Lung (tissue), 12 donors: ENCODE measurements around the gene CFAP53. TPM values are rescaled to one million over a fixed set of nuclear protein-coding genes. Genes with fewer than 3 reads are reported as not detected.

Experiments used
- ATAC-seq: fragments of 200-7000 bp; cut with Tn5 transposase; one replicate; pipeline ENCODE4 v1.9.1; 2020; ENCODE audit warnings: moderate number of reproducible peaks; ENCODE audit not compliant: insufficient read depth, low FRiP score
- DNase-seq, 3 donors: peaks; one replicate each; pipeline ENCODE4 v3.0.0-alpha.2; 2013 to 2017
- H3K27ac ChIP-seq, 2 donors: one replicate each; pipeline ENCODE4 v1.5.1; 2013; ENCODE audit warnings: mild to moderate bottlenecking in 2 of 2, moderate library complexity in 2 of 2, control low read depth in 1 of 2, inconsistent platforms in 1 of 2, low read depth in 1 of 2, low read length in 1 of 2
- H3K27me3 ChIP-seq, 3 donors: one replicate each; pipeline ENCODE4 v1.5.1; 2013; ENCODE audit warnings: low read length in 2 of 3; ENCODE audit not compliant: control insufficient read depth in 3 of 3, insufficient read depth in 3 of 3
- H3K36me3 ChIP-seq, 4 donors: one replicate each; pipeline ENCODE4 v1.5.1; 2013; ENCODE audit warnings: low read length in 4 of 4, mild to moderate bottlenecking in 1 of 4, moderate library complexity in 1 of 4; ENCODE audit not compliant: control insufficient read depth in 4 of 4, insufficient read depth in 4 of 4
- H3K4me1 ChIP-seq, 5 donors: one replicate each; pipeline ENCODE4 v1.5.1; 2013; ENCODE audit warnings: low read length in 5 of 5, mild to moderate bottlenecking in 2 of 5, moderate library complexity in 1 of 5; ENCODE audit not compliant: control insufficient read depth in 5 of 5, insufficient read depth in 5 of 5
- H3K4me3 ChIP-seq: one replicate; pipeline ENCODE4 v1.5.1; 2013; ENCODE audit warnings: mild to moderate bottlenecking, control low read depth, moderate library complexity
- H3K9ac ChIP-seq, 2 donors: one replicate each; pipeline ENCODE4 v1.5.1; 2013; ENCODE audit warnings: low read length in 2 of 2, control low read depth in 1 of 2; ENCODE audit not compliant: insufficient read depth in 1 of 2
- H3K9me3 ChIP-seq, 4 donors: one replicate each; pipeline ENCODE4 v1.5.1; 2013; ENCODE audit warnings: low read length in 3 of 4, mild to moderate bottlenecking in 1 of 4, moderate library complexity in 1 of 4; ENCODE audit not compliant: control insufficient read depth in 4 of 4, insufficient read depth in 3 of 4
- CTCF ChIP-seq: IDR thresholded peaks from 2 replicates; pipeline ENCODE4 v1.5.1; 2012; ENCODE audit warnings: mild to moderate bottlenecking; ENCODE audit errors: control extremely low read depth, extremely low read depth
- WGBS, 2 donors: extraction: QIAGEN DNeasy Blood & Tissue Kit; methylation state at CpG; one replicate each; pipeline ENCODE4 v1.1.7; 2013; 5-methylcytosine and 5-hydroxymethylcytosine counted together
- polyA plus RNA-seq, 2 donors: library from polyadenylated mRNA; stranded (reverse); fragments of 200-250 nt; gene quantifications; one replicate each; pipeline ENCODE4 v1.2.1, GENCODE V29; 2013
- total RNA-seq, 2 donors: library from RNA; depleted of rRNA in 1 of 2; stranded (reverse); fragments of >200 nt in 1 of 2; gene quantifications; one replicate each; pipeline ENCODE4 v1.2.1, GENCODE V29; 2014 to 2021
- donor health status: control.
- donor health status: control.
- donor health status: Bipolar disorder and iron deficiency.
- donor health status: healthy.
- donor health status: DM: yes; HTN: yes; CAD: no.

CFAP53 gene
- total and polyA plus RNA-seq, 4 donors: 5.0 to 7.1 (median 5.5) TPM

GRCh38 chr18:50279752-50280151 lies 13.5 kb upstream of the CFAP53 start:
- Histone ChIP-seq H3K4me1 (peaks cover 5 to 19% (median 10%) of the 10 kb centered on the region in 5 donors), H3K9me3 (no peaks in the 10 kb centered on the region), H3K9ac (no peak overlapping the region), H3K27me3 (no peaks in the 10 kb centered on the region), H3K36me3 (peaks cover 27 to 56% (median 44%) of the 10 kb centered on the region in 4 donors), H3K27ac (no peak overlapping the region), H3K4me3 (no peak overlapping the region)
- WGBS, 2 donors: 90 to 91% methylated on average over 7 of the region's 7 CpGs
- DNase-seq (no peak), ATAC-seq (no peak)
- no peak for TF ChIP-seq CTCF

- Histone ChIP-seq H3K36me3 (peaks cover 27 to 62% (median 47%) of the 10 kb centered on the region in 4 donors), H3K27ac (no peak overlapping the region), H3K27me3 (no peaks in the 10 kb centered on the region), H3K9ac (no peak overlapping the region), H3K4me1 (peaks cover 5 to 19% (median 10%) of the 10 kb centered on the region in 5 donors), H3K4me3 (no peak overlapping the region), H3K9me3 (no peaks in the 10 kb centered on the region)
- no peak for DNase-seq
- no peak for ATAC-seq
- WGBS, 2 donors: 91 to 92% methylated on average over 6 of the region's 6 CpGs
- no peak for TF ChIP-seq CTCF
These were observed 11.6 kb upstream of the CFAP53 start for GRCh38 chr18:50277942-50278341.

- peaks cover 29 to 63% (median 55%) of the 10 kb centered on the region in 4 donors for H3K36me3 ChIP-seq
- WGBS, 2 donors: 96 to 99% methylated on average over 4 of the region's 4 CpGs
- no peak overlapping the region for H3K27ac ChIP-seq
- DNase-seq: no peak
- H3K27me3 ChIP-seq: no peaks in the 10 kb centered on the region
- TF ChIP-seq CTCF: no peak
- peaks cover 5 to 12% (median 7%) of the 10 kb centered on the region in 5 donors for H3K4me1 ChIP-seq
- no peak for ATAC-seq
- H3K9ac ChIP-seq: no peak overlapping the region
- H3K4me3 ChIP-seq: no peak overlapping the region
- no peaks in the 10 kb centered on the region for H3K9me3 ChIP-seq
These were observed 10.2 kb upstream of the CFAP53 start for GRCh38 chr18:50276452-50276851.

- no peak overlapping the region for H3K4me3 ChIP-seq
- no peaks in the 10 kb centered on the region for H3K9me3 ChIP-seq
- H3K27ac ChIP-seq: no peak overlapping the region
- H3K9ac ChIP-seq: no peak overlapping the region
- no peaks in the 10 kb centered on the region for H3K27me3 ChIP-seq
- H3K36me3 ChIP-seq: peaks cover 29 to 65% (median 59%) of the 10 kb centered on the region in 4 donors
- ATAC-seq (no peak), DNase-seq (no peak)
- peaks cover 4 to 12% (median 7%) of the 10 kb centered on the region in 5 donors for H3K4me1 ChIP-seq
- 98% methylated on average over 19 of the region's 19 CpGs for WGBS, 2 donors
- TF ChIP-seq CTCF: no peak
These were observed 9.3 kb upstream of the CFAP53 start for GRCh38 chr18:50275503-50276036.
